K562 (cell line): Measurements from ENCODE around the gene KNTC1. TPM values are rescaled to one million over a fixed set of nuclear protein-coding genes. Genes with fewer than 3 reads are reported as not detected.

Experiments used
- DDX20 ChIP-seq: fragments of 450-650 bp; IDR thresholded peaks from 2 replicates; pipeline ENCODE4 v1.6.1; 2016; ENCODE audit warnings: missing genetic modification characterization, low read depth, mild to moderate bottlenecking, missing compliant biosample characterization, moderate library complexity
- DNMT1 ChIP-seq: fragments of 450-650 bp; IDR thresholded peaks from 2 replicates; pipeline ENCODE4 v1.6.1; 2016; ENCODE audit warnings: antibody characterized with exemption, mild to moderate bottlenecking
- GTF2A2 ChIP-seq: IDR thresholded peaks from 2 replicates; pipeline ENCODE4 v1.6.1; 2016; ENCODE audit warnings: mild to moderate bottlenecking, missing genetic modification characterization, missing compliant biosample characterization
- GTF2F1 ChIP-seq: IDR thresholded peaks from 2 replicates; pipeline ENCODE4 v1.6.1; 2011; ENCODE audit warnings: low read depth, low read length, improper control_type of control experiment
- L3MBTL2 ChIP-seq: fragments of 450-650 bp; IDR thresholded peaks from 2 replicates; pipeline ENCODE4 v1.6.1; 2016; ENCODE audit warnings: mild to moderate bottlenecking, moderate library complexity
- MYC ChIP-seq, 2 experiments: fragments of 250-450 bp in 1 of 2; sonication (Bioruptor Pico) in 1 of 2; IDR thresholded peaks; 2 replicates each; pipeline versions ENCODE4 v1.5.1 to v1.6.1; 2012 to 2021; ENCODE audit warnings: low read depth in 2 of 2, borderline replicate concordance in 1 of 2, improper control_type of control experiment in 1 of 2, low read length in 1 of 2, mild to moderate bottlenecking in 1 of 2, moderate library complexity in 1 of 2
- NR2C2 ChIP-seq, 2 experiments: fragments of 200-800 bp in 1 of 2; sonication (Bioruptor generic) in 1 of 2; sonication (generic) in 1 of 2; formaldehyde crosslinking in 1 of 2; IDR thresholded peaks; 2 replicates each; pipeline versions ENCODE4 v1.6.1 to v1.8.0; 2016 to 2022; ENCODE audit warnings: mild to moderate bottlenecking in 1 of 2, missing compliant biosample characterization in 1 of 2, missing genetic modification characterization in 1 of 2, missing genetic modification reagents in 1 of 2
- PHB ChIP-seq: fragments of 250-450 bp; sonication (Bioruptor Pico); IDR thresholded peaks from 2 replicates; pipeline ENCODE4 v1.5.0; 2021
- PRMT5 ChIP-seq: sonication (generic); formaldehyde crosslinking; IDR thresholded peaks from 2 replicates; pipeline ENCODE4 v1.5.0; 2020; ENCODE audit warnings: missing genetic modification reagents
- RBFOX2 ChIP-seq: fragments of 200-400 bp; formaldehyde crosslinking; IDR thresholded peaks from 2 replicates; pipeline ENCODE4 v1.6.1; 2017; ENCODE audit warnings: low read depth, mild to moderate bottlenecking, low read length, moderate library complexity
- SMARCA5 ChIP-seq: fragments of 450-650 bp; IDR thresholded peaks from 2 replicates; pipeline ENCODE4 v1.6.1; 2016
- YY1 ChIP-seq, 3 experiments: IDR thresholded peaks; 2 replicates each; pipeline ENCODE4 v1.6.1; 2011; ENCODE audit warnings: low read length in 2 of 3, mild to moderate bottlenecking in 2 of 3, moderate library complexity in 2 of 3, borderline replicate concordance in 1 of 3, control low read depth in 1 of 3, low read depth in 1 of 3; ENCODE audit not compliant: insufficient read depth in 3 of 3, insufficient replicate concordance in 2 of 3, control insufficient read depth in 1 of 3, insufficient read length in 1 of 3; ENCODE audit errors: extremely low read depth in 1 of 3
- ZFPM2 ChIP-seq: fragments of 250-450 bp; sonication (Bioruptor Pico); IDR thresholded peaks from 2 replicates; pipeline ENCODE4 v1.5.1; 2022; ENCODE audit warnings: mild to moderate bottlenecking
- ZNF766 ChIP-seq: fragments of 200-800 bp; sonication (Bioruptor generic); conservative IDR thresholded peaks from 2 replicates; pipeline ENCODE4 v1.6.1; 2016; ENCODE audit warnings: missing genetic modification characterization, missing compliant biosample characterization
- ZNF79 ChIP-seq: fragments of 250-450 bp; sonication (Bioruptor Pico); IDR thresholded peaks from 2 replicates; pipeline ENCODE4 v1.4.0; 2020; ENCODE audit warnings: low read depth, mild to moderate bottlenecking, moderate library complexity
- polyA plus RNA-seq, 8 experiments: library from polyadenylated mRNA; depleted of rRNA in 4 of 8; stranded (reverse) in 5 of 8; unstranded in 3 of 8; fragments of >200 nt; fragmentation: Nextera tagmentation in 2 of 8; fragmentation: Illumina TruSeq in 1 of 8; extraction: Ambion mirVana in 2 of 8; extraction: Trizol in 1 of 8; gene quantifications; 2 replicates each; pipeline versions ENCODE4 v1.2.1 to v1.2.3, GENCODE V29; 2011 to 2014; ENCODE audit warnings: inconsistent platforms in 1 of 8, missing spikeins in 1 of 8
- total RNA-seq, 7 experiments: library from RNA; depleted of rRNA in 6 of 7; stranded (reverse); fragments of >200 nt in 6 of 7; fragmentation: Illumina TruSeq in 2 of 7; extraction: Trizol in 2 of 7; gene quantifications; 2 replicates each; pipeline versions ENCODE4 v1.2.1 to v1.2.3, GENCODE V29; 2011 to 2021; ENCODE audit warnings: low replicate concordance in 1 of 7
- TF ChIP-seq, protein P1 (sequence below): sonication (generic); formaldehyde crosslinking; IDR thresholded peaks from 2 replicates; pipeline ENCODE4 v1.8.0; 2023; ENCODE audit warnings: mild to moderate bottlenecking, missing genetic modification reagents
- TF ChIP-seq, protein P2 (sequence below): fragments of 250-450 bp; sonication (Bioruptor Pico); IDR thresholded peaks from 2 replicates; pipeline ENCODE4 v1.4.0; 2020; ENCODE audit warnings: mild to moderate bottlenecking
- TF ChIP-seq, protein P3 (sequence below): fragments of 250-450 bp; sonication (Bioruptor Pico); IDR thresholded peaks from 2 replicates; pipeline ENCODE4 v1.8.0; 2021; ENCODE audit warnings: moderate library complexity, mild to moderate bottlenecking, inconsistent platforms
- TF ChIP-seq, protein P4 (sequence below): fragments of 450-650 bp; formaldehyde crosslinking; IDR thresholded peaks from 2 replicates; pipeline ENCODE4 v1.4.0; 2020; ENCODE audit warnings: mild to moderate bottlenecking, mixed read lengths

Gene KNTC1
- total and polyA plus RNA-seq, 9 of the 15 experiments (the other 6 are each of a cell fraction or from before 2014, with no cell fraction given), result 38.9 to 135 (median 99.6) TPM

DNA sequence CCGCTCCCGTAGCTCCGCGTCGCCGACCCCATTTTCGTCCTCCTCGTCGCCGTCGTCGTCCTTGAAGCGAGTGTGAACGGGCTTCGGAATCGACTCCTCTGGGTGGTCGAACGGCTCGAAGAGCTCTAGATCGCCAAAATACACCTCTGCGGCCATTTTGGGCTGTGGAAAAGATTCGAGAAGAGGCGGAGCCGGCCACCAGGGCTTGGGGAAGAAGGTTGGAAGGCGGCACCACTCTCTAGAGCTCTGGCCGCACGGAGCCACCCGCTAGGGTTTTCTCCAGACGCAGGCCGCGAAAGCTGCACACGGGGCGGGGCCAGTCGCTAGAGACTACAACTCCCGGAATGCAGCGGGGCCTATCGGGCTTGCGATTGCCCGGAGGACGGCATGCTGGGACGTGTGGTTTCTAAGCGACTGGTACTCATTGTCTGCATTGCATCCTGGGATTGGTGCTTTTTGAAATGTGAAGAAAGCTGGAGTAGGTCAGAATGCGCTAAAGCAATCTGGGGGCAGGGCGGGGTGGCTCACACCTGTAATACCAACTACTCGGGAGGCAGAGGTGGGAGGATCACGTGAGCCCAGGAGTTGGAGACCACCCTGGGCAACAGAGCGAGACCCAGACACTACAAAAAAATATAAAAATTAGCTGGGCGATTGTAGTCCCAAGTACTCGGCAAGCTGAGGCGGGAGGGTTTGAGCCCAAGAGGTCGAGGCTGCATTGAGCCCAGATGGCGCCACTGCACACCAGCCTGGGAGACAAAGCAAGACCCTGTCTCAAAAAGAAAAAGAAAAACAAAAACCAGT lies 26.2 kb upstream of the KNTC1 start, which contains the start of gene ZCCHC8 (continued):
- TF ChIP-seq, protein P1, sequence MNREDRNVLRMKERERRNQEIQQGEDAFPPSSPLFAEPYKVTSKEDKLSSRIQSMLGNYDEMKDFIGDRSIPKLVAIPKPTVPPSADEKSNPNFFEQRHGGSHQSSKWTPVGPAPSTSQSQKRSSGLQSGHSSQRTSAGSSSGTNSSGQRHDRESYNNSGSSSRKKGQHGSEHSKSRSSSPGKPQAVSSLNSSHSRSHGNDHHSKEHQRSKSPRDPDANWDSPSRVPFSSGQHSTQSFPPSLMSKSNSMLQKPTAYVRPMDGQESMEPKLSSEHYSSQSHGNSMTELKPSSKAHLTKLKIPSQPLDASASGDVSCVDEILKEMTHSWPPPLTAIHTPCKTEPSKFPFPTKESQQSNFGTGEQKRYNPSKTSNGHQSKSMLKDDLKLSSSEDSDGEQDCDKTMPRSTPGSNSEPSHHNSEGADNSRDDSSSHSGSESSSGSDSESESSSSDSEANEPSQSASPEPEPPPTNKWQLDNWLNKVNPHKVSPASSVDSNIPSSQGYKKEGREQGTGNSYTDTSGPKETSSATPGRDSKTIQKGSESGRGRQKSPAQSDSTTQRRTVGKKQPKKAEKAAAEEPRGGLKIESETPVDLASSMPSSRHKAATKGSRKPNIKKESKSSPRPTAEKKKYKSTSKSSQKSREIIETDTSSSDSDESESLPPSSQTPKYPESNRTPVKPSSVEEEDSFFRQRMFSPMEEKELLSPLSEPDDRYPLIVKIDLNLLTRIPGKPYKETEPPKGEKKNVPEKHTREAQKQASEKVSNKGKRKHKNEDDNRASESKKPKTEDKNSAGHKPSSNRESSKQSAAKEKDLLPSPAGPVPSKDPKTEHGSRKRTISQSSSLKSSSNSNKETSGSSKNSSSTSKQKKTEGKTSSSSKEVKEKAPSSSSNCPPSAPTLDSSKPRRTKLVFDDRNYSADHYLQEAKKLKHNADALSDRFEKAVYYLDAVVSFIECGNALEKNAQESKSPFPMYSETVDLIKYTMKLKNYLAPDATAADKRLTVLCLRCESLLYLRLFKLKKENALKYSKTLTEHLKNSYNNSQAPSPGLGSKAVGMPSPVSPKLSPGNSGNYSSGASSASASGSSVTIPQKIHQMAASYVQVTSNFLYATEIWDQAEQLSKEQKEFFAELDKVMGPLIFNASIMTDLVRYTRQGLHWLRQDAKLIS (CRISPR knock-in tag), result peak; percentile 71; the same call in 1 of the 2 replicates
- peak; percentile 79 to 95 (median 89) for TF ChIP-seq YY1 (IDR thresholded peaks at IDR 0.05; ENCODE audit: borderline replicate concordance in 1 of 3, control insufficient read depth in 1 of 3, extremely low read depth in 1 of 3, insufficient read depth in 3 of 3, insufficient read length in 1 of 3, insufficient replicate concordance in 2 of 3, low read depth in 1 of 3, low read length in 2 of 3)
- peak; percentile 99 for TF ChIP-seq RBFOX2
- TF ChIP-seq, protein P2, sequence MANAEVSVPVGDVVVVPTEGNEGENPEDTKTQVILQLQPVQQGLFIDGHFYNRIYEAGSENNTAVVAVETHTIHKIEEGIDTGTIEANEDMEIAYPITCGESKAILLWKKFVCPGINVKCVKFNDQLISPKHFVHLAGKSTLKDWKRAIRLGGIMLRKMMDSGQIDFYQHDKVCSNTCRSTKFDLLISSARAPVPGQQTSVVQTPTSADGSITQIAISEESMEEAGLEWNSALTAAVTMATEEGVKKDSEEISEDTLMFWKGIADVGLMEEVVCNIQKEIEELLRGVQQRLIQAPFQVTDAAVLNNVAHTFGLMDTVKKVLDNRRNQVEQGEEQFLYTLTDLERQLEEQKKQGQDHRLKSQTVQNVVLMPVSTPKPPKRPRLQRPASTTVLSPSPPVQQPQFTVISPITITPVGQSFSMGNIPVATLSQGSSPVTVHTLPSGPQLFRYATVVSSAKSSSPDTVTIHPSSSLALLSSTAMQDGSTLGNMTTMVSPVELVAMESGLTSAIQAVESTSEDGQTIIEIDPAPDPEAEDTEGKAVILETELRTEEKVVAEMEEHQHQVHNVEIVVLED, result peak; percentile 49; the same call in 1 of the 2 replicates
- TF ChIP-seq ZNF79 (CRISPR knock-in tag), result no peak
- TF ChIP-seq, protein P3, sequence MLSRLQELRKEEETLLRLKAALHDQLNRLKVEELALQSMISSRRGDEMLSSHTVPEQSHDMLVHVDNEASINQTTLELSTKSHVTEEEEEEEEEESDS (CRISPR knock-in tag), result no peak
- TF ChIP-seq DNMT1, result no peak
- TF ChIP-seq ZFPM2 (CRISPR knock-in tag), result no peak
- no peak for TF ChIP-seq PRMT5
- peak; percentile 82; the same call in 1 of the 2 replicates for TF ChIP-seq GTF2F1
- TF ChIP-seq NR2C2 (CRISPR knock-in tag; IDR thresholded peaks at IDR 0.05), result peak; percentile 45; the same call in 1 of the 2 replicates
- TF ChIP-seq NR2C2 (tag; IDR thresholded peaks at IDR 0.05), result peak; percentile 73; the same call in 1 of the 2 replicates
- peak; percentile 90 for TF ChIP-seq ZNF766 (CRISPR knock-in tag)
- no peak for TF ChIP-seq SMARCA5
- TF ChIP-seq, protein P4, sequence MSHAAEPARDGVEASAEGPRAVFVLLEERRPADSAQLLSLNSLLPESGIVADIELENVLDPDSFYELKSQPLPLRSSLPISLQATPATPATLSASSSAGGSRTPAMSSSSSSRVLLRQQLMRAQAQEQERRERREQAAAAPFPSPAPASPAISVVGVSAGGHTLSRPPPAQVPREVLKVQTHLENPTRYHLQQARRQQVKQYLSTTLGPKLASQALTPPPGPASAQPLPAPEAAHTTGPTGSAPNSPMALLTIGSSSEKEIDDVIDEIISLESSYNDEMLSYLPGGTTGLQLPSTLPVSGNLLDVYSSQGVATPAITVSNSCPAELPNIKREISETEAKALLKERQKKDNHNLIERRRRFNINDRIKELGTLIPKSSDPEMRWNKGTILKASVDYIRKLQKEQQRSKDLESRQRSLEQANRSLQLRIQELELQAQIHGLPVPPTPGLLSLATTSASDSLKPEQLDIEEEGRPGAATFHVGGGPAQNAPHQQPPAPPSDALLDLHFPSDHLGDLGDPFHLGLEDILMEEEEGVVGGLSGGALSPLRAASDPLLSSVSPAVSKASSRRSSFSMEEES, result peak; percentile 80
- peak; percentile 71; the same call in 1 of the 2 replicates for TF ChIP-seq L3MBTL2
- TF ChIP-seq MYC (IDR thresholded peaks at IDR 0.05; ENCODE audit: low read depth, low read length), result peak; percentile 79
- TF ChIP-seq MYC (CRISPR knock-in tag; IDR thresholded peaks at IDR 0.05; ENCODE audit: borderline replicate concordance, low read depth), result no peak
- TF ChIP-seq DDX20 (tag), result no peak
- TF ChIP-seq PHB, result 0 out of 2 replicates have a peak, but pooled peaks have one; percentile 72
- TF ChIP-seq GTF2A2 (tag), result 0 out of 2 replicates have a peak, but pooled peaks have one; percentile 10
